DMS114 treated with DMSO at 0.1 percent for 48 hours (cell line): Measurements from ENCODE around the gene SHANK1.
"Not testable (repeated sequence)": the region's sequence is repeated elsewhere in the genome, so short reads cannot be mapped to it uniquely, and the experiment has no call there.

ENCODE experiments used
- DNase-seq: peaks from one replicate; lab custom pipeline; 2025; ENCODE audit not compliant: unreplicated experiment; lab: John Stamatoyannopoulos, UW

SHANK1 gene

DNA sequence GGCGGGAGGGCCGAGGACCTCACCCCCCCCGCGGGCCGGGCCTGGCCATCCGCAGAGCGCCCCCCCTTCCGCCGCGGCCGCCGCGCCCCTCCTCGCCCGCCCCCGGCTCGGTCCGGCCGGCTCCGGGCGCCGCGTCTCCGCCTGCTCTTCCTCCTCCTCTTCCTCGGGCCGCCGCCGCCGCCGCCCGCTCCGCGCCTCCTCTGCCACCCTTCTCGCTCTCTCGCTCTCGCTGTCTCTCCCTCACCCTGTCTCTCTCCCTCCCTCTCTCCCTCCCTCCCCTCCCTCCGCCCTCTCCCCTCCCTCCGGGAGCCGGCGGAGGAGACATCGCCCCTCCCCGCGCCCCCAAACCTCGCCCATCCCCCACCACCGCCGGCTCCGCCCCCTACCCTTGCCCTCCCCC lies at the start of gene SHANK1:
Gene SHANK1 (minus strand): TSS at position 237 of the 400 bp plus-strand sequence. CDS start 2,883 bp downstream, outside the sequence.
- DNase-seq = no peak

- no peak for DNase-seq
These were observed 48.7 kb upstream of the SHANK1 start for GRCh38 chr19:50768277-50768676.

- DNase-seq = not testable (repeated sequence)
These were observed 47.7 kb upstream of the SHANK1 start for GRCh38 chr19:50767263-50767662.

- DNase-seq = not testable (repeated sequence)
These were observed 47.1 kb upstream of the SHANK1 start for GRCh38 chr19:50766746-50767145.

GRCh38 chr19:50764409-50764808 lies 44.8 kb upstream of the SHANK1 start:
- no peak for DNase-seq

- DNase-seq = not testable (repeated sequence)
These were observed 43.9 kb upstream of the SHANK1 start for GRCh38 chr19:50763521-50763920.

GRCh38 chr19:50761501-50761900 lies 41.9 kb upstream of the SHANK1 start:
- not testable (repeated sequence) for DNase-seq

GRCh38 chr19:50759886-50760285 lies 40.3 kb upstream of the SHANK1 start:
- peak; percentile 25 for DNase-seq

- DNase-seq = not testable (repeated sequence)
These were observed 39.5 kb upstream of the SHANK1 start for GRCh38 chr19:50759076-50759475.

- not testable (repeated sequence) for DNase-seq
These were observed 38.0 kb upstream of the SHANK1 start for GRCh38 chr19:50757624-50758023.

GRCh38 chr19:50756244-50756643 lies 36.6 kb upstream of the SHANK1 start:
- not testable (repeated sequence) for DNase-seq

DNA sequence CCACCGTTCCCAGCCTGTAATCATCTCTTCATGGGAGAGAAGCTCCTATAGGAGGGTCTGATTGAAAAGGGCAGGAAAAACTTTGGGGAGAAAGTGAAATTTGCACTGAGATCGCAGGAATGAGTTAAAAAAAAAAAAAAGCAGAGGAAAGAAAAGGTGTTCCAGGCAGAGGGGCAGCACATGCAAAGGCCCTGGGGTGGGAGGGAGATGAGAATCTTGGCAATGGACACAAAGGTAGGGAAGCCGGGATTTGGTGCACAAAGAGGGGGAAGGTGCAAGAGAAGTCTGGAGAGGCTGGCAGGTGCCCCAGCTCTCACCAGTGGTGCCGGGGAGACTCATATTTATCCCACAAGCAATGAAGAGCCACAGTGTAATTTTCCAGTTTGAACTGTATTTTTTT lies 34.3 kb upstream of the SHANK1 start:
- no peak for DNase-seq

GRCh38 chr19:50750010-50750409 lies 30.4 kb upstream of the SHANK1 start:
- no peak for DNase-seq

GRCh38 chr19:50749490-50749889 lies 29.9 kb upstream of the SHANK1 start:
- no peak for DNase-seq

DNA sequence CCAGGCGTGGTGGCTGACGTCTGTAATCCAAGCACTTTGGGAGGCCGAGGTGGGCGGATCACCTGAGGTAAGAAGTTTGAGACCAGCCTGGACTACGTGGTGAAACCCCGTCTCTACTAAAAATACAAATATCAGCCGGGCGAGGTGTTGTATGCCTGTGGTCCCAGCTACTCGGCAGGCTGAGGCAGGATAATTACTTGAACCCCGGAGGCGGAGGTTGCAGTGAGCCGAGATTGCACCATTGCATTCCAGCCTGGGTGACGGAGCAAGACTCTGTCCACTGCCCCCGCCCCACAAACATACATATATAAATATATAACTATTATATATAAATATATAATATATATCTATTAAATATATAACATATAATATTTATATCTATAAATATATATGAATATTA lies 27.5 kb upstream of the SHANK1 start:
- DNase-seq = not testable (repeated sequence)

GRCh38 chr19:50745221-50745620 lies 25.6 kb upstream of the SHANK1 start:
- no peak for DNase-seq

DNA sequence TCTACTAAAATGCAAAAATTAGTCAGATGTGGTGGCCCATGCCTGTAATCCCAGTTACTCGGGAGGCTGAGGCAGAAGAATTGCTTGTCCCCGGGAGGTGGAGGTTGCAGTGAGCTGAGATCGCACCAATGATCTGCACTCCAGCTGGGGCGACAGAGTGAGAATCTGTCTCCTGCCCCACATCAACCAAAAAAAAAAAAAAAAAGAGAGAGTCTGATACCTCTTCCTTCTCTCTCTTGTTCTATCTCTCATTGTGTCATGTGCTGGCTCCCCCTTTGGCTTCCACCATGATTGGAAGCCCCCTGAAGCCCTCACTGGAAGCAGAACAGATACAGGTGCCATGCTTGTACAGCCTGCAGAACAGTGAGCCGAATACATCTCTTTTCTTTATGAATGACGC lies 23.9 kb upstream of the SHANK1 start:
- no peak for DNase-seq

DNA sequence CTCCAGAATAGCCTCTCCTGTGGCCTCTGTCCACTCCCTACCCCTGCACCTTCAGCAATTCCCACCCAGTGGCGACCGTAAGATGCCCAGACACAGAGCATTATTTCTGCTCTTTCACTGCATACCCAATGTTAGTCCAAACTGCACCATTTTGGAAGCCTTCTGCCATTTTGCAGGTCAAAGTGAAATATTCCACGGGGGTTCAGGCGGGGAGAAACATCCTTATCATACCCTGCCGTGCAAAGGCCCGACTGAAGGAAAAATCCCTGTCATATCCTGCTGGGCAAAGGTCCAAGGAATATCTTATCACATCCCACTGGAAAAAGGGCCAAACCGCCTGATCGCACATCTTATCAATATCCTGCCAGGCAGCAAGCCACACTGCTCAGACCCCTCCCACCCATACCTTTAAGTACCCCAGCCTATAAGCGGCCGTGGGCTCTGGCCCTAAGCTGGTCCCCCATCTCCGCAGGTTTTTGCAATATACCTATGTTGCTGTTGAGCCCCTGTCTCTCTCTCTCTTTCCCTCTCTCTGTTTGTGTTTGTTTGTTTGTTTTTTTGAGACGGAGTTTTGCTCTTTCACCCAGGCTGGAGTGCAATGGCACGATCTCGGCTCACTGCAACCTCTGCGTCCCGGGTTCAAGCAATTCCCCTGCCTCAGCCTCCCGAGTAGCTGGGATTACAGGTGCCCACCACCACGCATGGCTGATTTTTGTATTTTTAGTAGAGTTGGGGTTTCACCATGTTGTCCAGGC lies 21.8 kb upstream of the SHANK1 start:
- no peak for DNase-seq

DNA sequence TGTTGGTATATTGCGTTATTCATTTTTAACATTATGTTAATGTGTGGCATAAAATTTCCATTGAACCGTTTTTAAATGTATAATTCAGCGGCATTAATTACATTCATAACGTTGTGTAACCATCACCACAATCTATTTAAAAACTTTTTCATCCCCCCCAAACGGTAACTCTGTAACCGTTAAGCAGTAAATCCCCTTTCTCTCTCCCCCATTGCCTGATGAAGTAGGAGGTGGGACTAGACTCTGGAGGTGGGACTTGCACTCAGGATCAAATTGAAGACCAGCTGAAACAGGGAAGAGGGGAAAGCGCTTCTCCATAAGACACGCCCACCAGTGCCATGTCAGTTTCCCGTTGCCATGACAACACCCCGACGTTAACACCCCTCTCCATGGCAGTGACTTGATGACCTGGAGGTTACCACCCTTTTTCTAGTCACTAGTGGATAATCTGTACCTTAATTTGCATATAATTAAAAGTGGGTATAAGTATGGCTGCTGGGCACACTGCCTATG lies 20.4 kb upstream of the SHANK1 start:
- DNase-seq = no peak

DNA sequence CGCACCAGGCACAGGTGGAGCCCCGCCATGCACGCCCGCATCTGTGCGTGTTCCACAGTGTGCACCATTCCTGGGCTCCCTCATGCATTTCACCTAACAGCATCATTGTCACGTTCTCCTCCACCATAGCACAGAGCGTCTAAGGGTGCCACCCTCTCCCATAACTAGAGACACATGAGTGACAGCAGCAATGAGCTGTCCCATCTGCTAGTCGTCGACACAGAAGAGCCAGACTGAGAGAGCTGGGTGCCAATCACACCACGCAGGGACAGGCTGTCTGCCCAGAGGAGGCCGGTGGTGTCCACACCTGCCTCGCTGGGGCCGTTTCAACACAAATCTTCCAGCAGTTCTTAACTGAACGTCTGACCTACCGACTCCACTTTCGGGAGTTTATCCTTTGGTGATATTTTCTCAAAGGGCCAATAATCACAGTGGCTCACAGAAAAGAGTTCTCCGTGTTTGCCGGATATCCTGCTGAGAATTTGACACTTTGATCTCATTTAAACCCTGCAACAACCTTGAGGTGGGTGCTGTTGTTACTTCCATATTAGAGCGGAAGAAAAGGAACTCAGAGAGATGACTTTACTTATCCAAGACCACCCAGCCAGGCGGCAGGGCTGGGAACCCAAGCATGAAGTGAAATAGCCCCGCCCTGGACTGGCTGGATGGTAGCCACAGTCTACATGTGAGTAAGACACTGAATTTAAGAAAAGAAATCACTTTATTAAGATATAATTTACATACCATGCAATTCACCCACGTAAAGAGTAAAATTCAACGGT lies 19.7 kb upstream of the SHANK1 start:
- DNase-seq = no peak

- DNase-seq = no peak
These were observed 16.7 kb upstream of the SHANK1 start for GRCh38 chr19:50736338-50736737.

DNA sequence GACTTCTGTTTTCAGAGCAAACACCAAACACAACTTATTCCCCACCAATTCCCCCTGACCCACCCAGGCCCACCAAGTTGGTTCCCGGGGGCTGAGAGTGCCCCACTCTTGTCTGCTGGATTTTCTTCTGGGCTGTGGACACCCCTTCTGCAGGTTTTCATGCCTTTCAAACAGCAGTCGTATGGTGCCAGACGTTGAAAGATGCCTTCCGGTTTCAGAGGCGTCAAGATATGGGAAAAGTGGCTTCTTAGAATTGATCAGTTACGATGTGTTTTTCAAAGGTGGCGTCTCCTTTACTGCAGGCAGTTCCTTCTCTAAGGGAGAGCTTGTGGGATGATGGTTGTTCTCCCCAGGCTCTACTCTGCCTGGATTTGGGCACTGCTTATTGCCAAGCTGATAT lies 16.3 kb upstream of the SHANK1 start:
- no peak for DNase-seq
